T-helper 2 cell treated with Interferon-gamma antibody and Interleukin-4, amounts not matched to agents 5 μg/mL and 100 μg/mL, for 36 hours (primary cell): Measurements from ENCODE around the gene RBM23.
"Not testable (repeated sequence)": the region's sequence is repeated elsewhere in the genome, so short reads cannot be mapped to it uniquely, and the experiment has no call there.

ENCODE experiments used
- DNase-seq: peaks from one replicate; pipeline ENCODE4 v3.0.0; 2021; ENCODE audit warnings: low spot score
- H3K27ac Mint-ChIP-seq: one replicate; pipeline ENCODE4 v1.8.0; 2021; ENCODE audit warnings: mild to moderate bottlenecking, mixed read lengths
- H3K27me3 Mint-ChIP-seq: one replicate; pipeline ENCODE4 v1.8.0; 2021; ENCODE audit warnings: low read depth, mixed read lengths
- H3K36me3 Mint-ChIP-seq: one replicate; pipeline ENCODE4 v1.8.0; 2021; ENCODE audit warnings: low read depth, mixed read lengths
- H3K4me1 Mint-ChIP-seq: one replicate; pipeline ENCODE4 v1.8.0; 2021; ENCODE audit warnings: low read depth, mixed read lengths
- H3K4me3 Mint-ChIP-seq: one replicate; pipeline ENCODE4 v1.8.0; 2022; ENCODE audit warnings: mild to moderate bottlenecking, moderate library complexity, mixed read lengths
- H3K9me3 Mint-ChIP-seq: one replicate; pipeline ENCODE4 v1.8.0; 2021; ENCODE audit warnings: mixed read lengths

The RBM23 gene

DNA sequence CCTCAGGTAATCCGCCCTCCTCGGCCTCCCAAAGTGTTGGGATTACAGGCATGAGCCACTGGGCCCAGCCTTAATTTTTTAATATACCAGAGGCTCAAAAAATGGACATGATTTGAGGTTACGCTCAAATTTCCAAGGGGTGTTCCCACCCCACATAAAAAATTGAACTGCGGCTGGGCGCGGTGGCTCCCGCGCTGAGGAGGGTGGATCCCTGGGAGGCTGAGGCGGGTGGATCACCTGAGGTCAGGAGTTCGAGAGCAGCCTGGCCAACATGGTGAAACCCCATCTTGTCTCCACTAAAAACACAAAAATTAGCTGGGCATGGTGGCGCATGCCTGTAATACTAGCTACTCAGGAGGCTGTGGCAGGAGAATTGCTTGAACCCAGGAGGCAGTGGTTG, 64.7 kb downstream of the RBM23 start:
- peaks cover 24% of the 10 kb centered on the region for H3K4me1 Mint-ChIP-seq
- H3K27me3 Mint-ChIP-seq: peaks cover 25% of the 10 kb centered on the region
- not testable (repeated sequence) for H3K27ac Mint-ChIP-seq, H3K4me3 Mint-ChIP-seq, H3K9me3 Mint-ChIP-seq, DNase-seq, H3K36me3 Mint-ChIP-seq

- H3K27me3 Mint-ChIP-seq: peaks cover 22% of the 10 kb centered on the region
- peak overlapping the region; percentile 80 for H3K4me3 Mint-ChIP-seq
- H3K36me3 Mint-ChIP-seq: peaks cover 2% of the 10 kb centered on the region
- peak; percentile 80 for DNase-seq
- peaks cover 18% of the 10 kb centered on the region for H3K4me1 Mint-ChIP-seq
- no peak overlapping the region for H3K27ac Mint-ChIP-seq
- no peaks in the 10 kb centered on the region for H3K9me3 Mint-ChIP-seq
Observed at GRCh38 chr14:22852940-22853767, 65.8 kb downstream of the RBM23 start.

DNA sequence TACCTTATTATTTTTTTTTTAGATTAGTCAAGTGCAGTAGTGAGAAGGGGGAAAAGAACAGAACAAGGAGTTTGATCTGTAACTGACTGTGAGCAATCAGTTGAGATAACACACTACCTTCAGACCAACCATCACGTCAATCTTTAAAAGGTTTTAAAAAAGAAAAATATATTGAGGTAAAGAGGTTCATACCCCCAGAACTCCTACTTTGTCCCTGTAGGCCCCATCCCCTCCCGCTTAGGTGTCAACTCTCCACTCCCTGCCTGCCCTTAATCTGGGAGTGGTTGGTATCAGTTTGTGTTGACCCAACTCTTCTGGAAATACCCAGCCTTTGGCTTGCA, 66.4 kb downstream of the RBM23 start:
- H3K9me3 Mint-ChIP-seq: no peaks in the 10 kb centered on the region
- no peak for DNase-seq
- peaks cover 16% of the 10 kb centered on the region for H3K4me1 Mint-ChIP-seq
- no peak overlapping the region for H3K27ac Mint-ChIP-seq
- no peak overlapping the region for H3K4me3 Mint-ChIP-seq
- H3K36me3 Mint-ChIP-seq: peaks cover 2% of the 10 kb centered on the region
- H3K27me3 Mint-ChIP-seq: peaks cover 26% of the 10 kb centered on the region

DNA sequence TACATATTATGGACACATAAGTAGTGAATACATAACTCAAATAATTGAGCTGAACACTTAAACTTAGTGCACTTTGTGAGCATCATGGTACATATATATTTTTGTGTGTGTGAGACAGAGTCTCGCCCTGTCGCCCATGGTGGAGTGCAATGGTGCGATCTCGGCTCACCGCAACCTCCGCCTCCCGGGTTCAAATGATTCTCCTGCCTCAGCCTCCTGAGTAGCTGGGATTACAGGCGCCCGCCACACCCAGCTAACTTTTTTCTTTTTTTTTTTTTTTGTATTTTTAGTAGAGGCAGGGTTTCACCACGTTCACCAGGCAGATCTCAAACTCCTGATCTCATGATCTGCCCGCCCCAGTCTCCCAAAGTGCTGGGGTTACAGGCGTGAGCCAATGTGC, 66.8 kb downstream of the RBM23 start:
- DNase-seq, H3K4me3 Mint-ChIP-seq, H3K9me3 Mint-ChIP-seq, H3K27ac Mint-ChIP-seq, H3K36me3 Mint-ChIP-seq: not testable (repeated sequence)
- H3K4me1 Mint-ChIP-seq: peaks cover 16% of the 10 kb centered on the region
- peaks cover 22% of the 10 kb centered on the region for H3K27me3 Mint-ChIP-seq

GRCh38 chr14:22850944-22851764, 67.8 kb downstream of the RBM23 start:
- H3K27me3 Mint-ChIP-seq: peaks cover 18% of the 10 kb centered on the region
- peaks cover 14% of the 10 kb centered on the region for H3K4me1 Mint-ChIP-seq
- peaks cover under 1% of the 10 kb centered on the region for H3K36me3 Mint-ChIP-seq
- no peak overlapping the region for H3K27ac Mint-ChIP-seq
- no peak overlapping the region for H3K4me3 Mint-ChIP-seq
- H3K9me3 Mint-ChIP-seq: no peaks in the 10 kb centered on the region
- peak; percentile 44 for DNase-seq

DNA sequence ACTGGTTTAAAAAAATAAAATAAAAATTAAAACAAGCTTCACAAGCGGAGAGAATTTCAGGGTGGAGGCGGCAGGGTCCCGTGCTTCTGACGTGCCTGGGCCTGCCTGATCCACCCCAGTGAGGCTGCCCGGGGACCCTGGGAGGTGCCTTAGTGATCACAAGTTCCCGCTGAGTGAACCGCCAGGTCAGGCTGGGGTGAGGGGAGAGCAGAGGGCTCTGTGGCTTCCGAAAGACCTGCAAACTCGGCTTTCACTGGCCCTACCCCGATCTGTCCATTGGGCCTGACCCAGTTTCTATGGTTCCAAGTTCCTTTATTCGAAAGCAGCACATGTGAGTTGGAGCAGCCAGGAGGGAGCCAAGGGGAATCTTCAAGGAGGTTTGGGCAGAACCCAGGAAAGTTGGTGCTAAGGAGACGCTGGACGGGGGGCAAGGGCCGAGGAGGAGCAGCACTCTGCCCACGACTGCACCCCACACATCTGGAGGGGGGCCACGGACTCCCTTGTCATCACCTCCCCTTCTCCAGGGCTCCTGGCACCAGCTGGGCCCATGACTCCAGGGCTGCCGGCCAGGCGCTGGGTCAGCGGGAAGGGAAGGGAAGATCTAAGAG, 69.6 kb downstream of the RBM23 start:
- Mint-ChIP-seq H3K4me1 (peaks cover 14% of the 10 kb centered on the region), H3K27ac (no peak overlapping the region), H3K27me3 (peaks cover 13% of the 10 kb centered on the region), H3K36me3 (no peaks in the 10 kb centered on the region), H3K4me3 (no peak overlapping the region), H3K9me3 (no peaks in the 10 kb centered on the region)
- no peak for DNase-seq

DNA sequence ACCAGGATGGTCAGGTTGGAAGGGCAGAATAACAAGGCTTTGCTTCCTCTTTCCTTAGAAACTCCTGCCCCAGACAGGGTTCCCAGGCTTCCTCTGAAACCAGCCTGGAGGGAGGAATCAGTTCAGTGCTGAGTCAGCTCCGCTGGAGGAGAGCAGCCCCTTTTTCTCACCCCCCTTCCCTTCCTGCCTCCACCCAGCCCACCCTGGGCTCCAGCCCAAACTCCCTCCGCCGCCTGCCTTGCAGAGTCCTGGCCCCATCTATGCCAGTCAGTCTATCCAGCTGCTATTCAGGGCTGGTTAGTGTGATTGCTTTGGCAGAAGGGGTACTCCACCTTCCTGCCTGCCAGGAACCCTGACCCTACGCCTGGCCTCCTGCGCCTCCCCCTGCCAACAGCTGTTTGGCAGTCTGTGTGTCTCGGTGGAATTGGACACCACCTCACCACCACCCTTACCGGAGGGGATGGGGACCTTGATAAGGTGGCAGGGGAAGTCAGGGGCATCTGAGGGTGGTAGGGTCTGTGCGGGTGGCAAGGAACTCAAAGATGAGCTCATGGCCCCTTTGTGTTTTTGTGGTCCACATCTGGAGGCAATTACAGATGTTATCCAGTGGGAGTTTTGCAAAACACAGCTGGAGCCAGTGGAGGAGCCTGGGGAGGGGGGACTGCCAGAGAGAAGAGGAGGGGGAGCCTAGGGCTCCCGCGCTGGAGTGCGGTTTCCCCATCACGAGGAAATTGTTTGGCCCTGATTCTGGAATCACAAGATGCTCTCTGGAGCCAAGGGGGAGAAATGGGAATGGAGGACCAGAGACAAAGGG, 70.4 kb downstream of the RBM23 start:
- no peaks in the 10 kb centered on the region for H3K9me3 Mint-ChIP-seq

DNA sequence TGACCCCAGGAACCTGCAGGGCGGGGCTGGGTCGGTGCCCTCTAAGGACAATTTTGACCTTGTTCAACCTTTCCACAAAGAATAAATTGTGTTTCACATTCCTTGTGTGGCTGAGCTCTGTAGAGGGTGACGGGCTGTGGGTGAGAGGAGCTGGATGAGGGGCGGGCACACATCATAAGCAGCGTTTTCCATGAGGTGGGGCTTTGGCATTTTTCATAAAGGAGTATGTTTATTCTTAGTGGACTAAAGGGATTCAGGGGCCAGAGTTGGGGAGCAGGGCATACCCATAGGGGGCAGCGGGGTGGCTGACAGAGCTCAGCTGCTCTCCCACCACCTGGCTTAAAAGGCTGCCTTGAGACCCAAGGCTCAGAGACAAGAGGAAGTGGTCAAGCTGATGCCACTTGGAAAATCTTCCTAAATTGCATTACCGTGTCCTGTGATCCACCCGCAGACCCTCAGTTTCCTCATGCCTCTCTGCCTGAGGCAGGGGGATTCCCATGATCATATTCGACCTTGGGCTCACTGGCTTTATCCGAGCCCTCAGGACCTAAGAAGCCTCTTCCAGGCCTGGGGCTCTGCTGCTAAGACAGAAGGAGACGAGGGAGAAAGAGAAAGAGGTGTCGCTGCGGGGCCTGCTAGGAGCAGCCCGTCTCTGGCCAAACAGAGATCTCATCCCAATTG, 71.1 kb downstream of the RBM23 start:
- Mint-ChIP-seq H3K4me1 (peaks cover 8% of the 10 kb centered on the region), H3K9me3 (no peaks in the 10 kb centered on the region), H3K27ac (no peak overlapping the region), H3K4me3 (no peak overlapping the region), H3K36me3 (no peaks in the 10 kb centered on the region), H3K27me3 (peaks cover 13% of the 10 kb centered on the region)
- no peak for DNase-seq

More for the DNA sequence above, 70.4 kb downstream of the RBM23 start:
- H3K4me3 Mint-ChIP-seq: no peak overlapping the region
- H3K27ac Mint-ChIP-seq: no peak overlapping the region
- H3K4me1 Mint-ChIP-seq: peaks cover 14% of the 10 kb centered on the region
- H3K36me3 Mint-ChIP-seq: no peaks in the 10 kb centered on the region
- no peak for DNase-seq
- peaks cover 13% of the 10 kb centered on the region for H3K27me3 Mint-ChIP-seq

GRCh38 chr14:22846811-22847307, 72.1 kb downstream of the RBM23 start:
- DNase-seq: no peak
- peaks cover 13% of the 10 kb centered on the region for H3K27me3 Mint-ChIP-seq
- no peaks in the 10 kb centered on the region for H3K9me3 Mint-ChIP-seq
- H3K36me3 Mint-ChIP-seq: no peaks in the 10 kb centered on the region
- peaks cover 7% of the 10 kb centered on the region for H3K4me1 Mint-ChIP-seq
- no peak overlapping the region for H3K27ac Mint-ChIP-seq
- no peak overlapping the region for H3K4me3 Mint-ChIP-seq

GRCh38 chr14:22845821-22846625, 72.9 kb downstream of the RBM23 start:
- Mint-ChIP-seq H3K9me3 (no peaks in the 10 kb centered on the region), H3K27ac (no peak overlapping the region), H3K27me3 (peaks cover 11% of the 10 kb centered on the region), H3K4me1 (no peaks in the 10 kb centered on the region), H3K4me3 (no peak overlapping the region), H3K36me3 (no peaks in the 10 kb centered on the region)
- no peak for DNase-seq

- Mint-ChIP-seq H3K36me3 (no peaks in the 10 kb centered on the region), H3K27me3 (peaks cover 11% of the 10 kb centered on the region), H3K4me3 (no peak overlapping the region), H3K4me1 (no peaks in the 10 kb centered on the region), H3K9me3 (no peaks in the 10 kb centered on the region), H3K27ac (no peak overlapping the region)
- DNase-seq: no peak
Observed at GRCh38 chr14:22845103-22845394, 73.9 kb downstream of the RBM23 start.

- H3K36me3 Mint-ChIP-seq: no peaks in the 10 kb centered on the region
- H3K27ac Mint-ChIP-seq: no peak overlapping the region
- DNase-seq: no peak
- H3K27me3 Mint-ChIP-seq: peaks cover 7% of the 10 kb centered on the region
- no peaks in the 10 kb centered on the region for H3K9me3 Mint-ChIP-seq
- H3K4me1 Mint-ChIP-seq: no peaks in the 10 kb centered on the region
- no peak overlapping the region for H3K4me3 Mint-ChIP-seq
Observed at GRCh38 chr14:22844221-22845102, 74.5 kb downstream of the RBM23 start.
